K562 (cell line): Measurements from ENCODE around the gene C1QTNF7. TPM values are rescaled to one million over a fixed set of nuclear protein-coding genes. Genes with fewer than 3 reads are reported as not detected.

Experiments used
- ATAC-seq: fragments of 200-7000 bp; cut with Tn5 transposase; 3 replicates; pipeline ENCODE4 v1.9.1; 2020; ENCODE audit warnings: moderate library complexity
- BruUV-seq: library from RNA; stranded (reverse); fragments of 400-500 nt; replicated peaks from 2 replicates; lab custom pipeline; 2021; lab: Mats Ljungman, UMichigan
- CTCF ChIA-PET: fragments of 300-600 bp; formaldehyde crosslinking; extraction: SDS; loops from one replicate; lab custom pipeline; 2021; ENCODE audit warnings: low intra/inter-chr PET ratio; lab: Yijun Ruan, JAX
- POLR2A ChIA-PET: fragments of 300-600, 350-650 bp; sonication (Branson Sonifier 250); formaldehyde crosslinking; extraction: SDS; loops from one replicate; lab custom pipeline; 2021; ENCODE audit warnings: antibody characterized with exemption, inconsistent platforms; lab: Yijun Ruan, JAX
- DNase-seq, 4 experiments: peaks; one replicate each; pipeline versions ENCODE4 v3.0.0 to v3.0.0-alpha.2; 2011 to 2018; ENCODE audit warnings: low spot score in 3 of 4, mixed read lengths in 3 of 4; ENCODE audit errors: extremely low read depth in 1 of 4
- FAIRE-seq: peaks from 2 replicates; lab custom pipeline; 2011; peaks lifted over from hg19 to GRCh38; lab: Jason Lieb, UNC
- H2AFZ ChIP-seq: 2 replicates; pipeline ENCODE4 v1.6.0; 2011; ENCODE audit warnings: low read depth, low read length, control low read depth, inconsistent platforms
- H3K27ac ChIP-seq: fragments of 200-600 bp; 3 replicates; pipeline ENCODE4 v1.8.0; 2011; ENCODE audit warnings: low read depth, mild to moderate bottlenecking, control low read depth, inconsistent platforms, low read length, moderate library complexity, mixed read lengths; ENCODE audit errors: extremely low read depth
- H3K27me3 ChIP-seq, 2 experiments: fragments of 300-600 bp in 1 of 2; 2 replicates in 1 of 2; 3 replicates in 1 of 2; pipeline versions ENCODE4 v1.6.0 to v1.8.0; 2011; ENCODE audit warnings: inconsistent platforms in 2 of 2, low read length in 2 of 2, mild to moderate bottlenecking in 1 of 2, mixed read lengths in 1 of 2, moderate library complexity in 1 of 2; ENCODE audit not compliant: control insufficient read depth in 2 of 2, insufficient read depth in 2 of 2
- H3K36me3 ChIP-seq: fragments of 300-600 bp; 3 replicates; pipeline ENCODE4 v1.8.0; 2011; ENCODE audit warnings: mild to moderate bottlenecking, low read length, inconsistent platforms; ENCODE audit not compliant: control insufficient read depth, insufficient read depth
- H3K4me1 ChIP-seq, 2 experiments: fragments of 200-600 bp in 1 of 2; replicated peaks in 1 of 2; 2 replicates in 1 of 2; 3 replicates in 1 of 2; pipeline versions ENCODE4 v1.5.1 to v1.8.0; 2011; ENCODE audit warnings: inconsistent platforms in 2 of 2, low read length in 2 of 2, mild to moderate bottlenecking in 1 of 2, mixed read lengths in 1 of 2, moderate library complexity in 1 of 2; ENCODE audit not compliant: control insufficient read depth in 2 of 2, insufficient read depth in 2 of 2
- H3K4me2 ChIP-seq: 2 replicates; pipeline ENCODE4 v1.6.1; 2011; ENCODE audit warnings: low read length, control low read depth, inconsistent platforms, mixed read lengths; ENCODE audit not compliant: insufficient read depth
- H3K4me3 ChIP-seq: fragments of 200-600 bp; sonication (generic), shearing (Covaris generic); 2 replicates; pipeline ENCODE4 v1.5.1; 2016; ENCODE audit warnings: control low read depth, inconsistent platforms
- H3K79me2 ChIP-seq: fragments of 200-600 bp; 3 replicates; pipeline ENCODE4 v1.8.0; 2011; ENCODE audit warnings: low read length, inconsistent platforms; ENCODE audit not compliant: control insufficient read depth, insufficient read depth
- H3K9ac ChIP-seq, 2 experiments: 2 replicates each; pipeline versions ENCODE4 v1.6.0 to v1.6.1; 2011; ENCODE audit warnings: low read depth in 2 of 2, low read length in 2 of 2, control low read depth in 1 of 2, inconsistent platforms in 1 of 2, mild to moderate bottlenecking in 1 of 2, mixed read lengths in 1 of 2; ENCODE audit not compliant: insufficient read depth in 1 of 2
- H3K9me1 ChIP-seq: one replicate; pipeline ENCODE4 v1.6.0; 2011; ENCODE audit warnings: inconsistent platforms, mild to moderate bottlenecking, low read length, moderate library complexity; ENCODE audit not compliant: control insufficient read depth, insufficient read depth
- H3K9me3 ChIP-seq: replicated peaks from 2 replicates; pipeline ENCODE4 v1.5.1; 2011; ENCODE audit warnings: low read depth, low read length, inconsistent platforms; ENCODE audit not compliant: control insufficient read depth, insufficient read depth
- H4K20me1 ChIP-seq: replicated peaks from 2 replicates; pipeline ENCODE4 v1.6.1; 2011; ENCODE audit warnings: low read length, inconsistent platforms, mixed read lengths; ENCODE audit not compliant: control insufficient read depth, insufficient read depth
- AFF1 ChIP-seq, 2 experiments: fragments of 450-650 bp; IDR thresholded peaks; 2 replicates each; pipeline ENCODE4 v1.6.1; 2018; ENCODE audit warnings: mild to moderate bottlenecking in 2 of 2, low read depth in 1 of 2; ENCODE audit not compliant: partially characterized antibody in 2 of 2
- ARNT ChIP-seq, 2 experiments: fragments of 450-650 bp; IDR thresholded peaks; 2 replicates each; pipeline ENCODE4 v1.6.1; 2016; ENCODE audit warnings: mild to moderate bottlenecking in 1 of 2
- CEBPZ ChIP-seq: fragments of 150-350 bp; IDR thresholded peaks from 2 replicates; pipeline ENCODE4 v1.6.1; 2014; ENCODE audit warnings: low read depth, mild to moderate bottlenecking, low read length, borderline replicate concordance
- FOXM1 ChIP-seq, 2 experiments: fragments of 450-650 bp in 1 of 2; sonication (generic) in 1 of 2; formaldehyde crosslinking in 1 of 2; IDR thresholded peaks; 2 replicates each; pipeline versions ENCODE4 v1.6.1 to v1.9.0; 2017 to 2022; ENCODE audit warnings: low read depth in 2 of 2, mild to moderate bottlenecking in 2 of 2, missing genetic modification reagents in 1 of 2, moderate library complexity in 1 of 2
- NCOA2 ChIP-seq, 2 experiments: fragments of 450-650 bp; IDR thresholded peaks; 2 replicates each; pipeline ENCODE4 v1.6.1; 2018; ENCODE audit warnings: mild to moderate bottlenecking in 2 of 2, moderate library complexity in 1 of 2; ENCODE audit not compliant: partially characterized antibody in 2 of 2
- RFX5 ChIP-seq: IDR thresholded peaks from 2 replicates; pipeline ENCODE4 v1.6.1; 2011; ENCODE audit warnings: low read depth, mild to moderate bottlenecking, improper control_type of control experiment, low read length
- RUNX1 ChIP-seq: sonication (generic); IDR thresholded peaks from 2 replicates; pipeline ENCODE4 v1.6.1; 2016; ENCODE audit warnings: antibody characterized with exemption, low read depth
- SETDB1 ChIP-seq: IDR thresholded peaks from one replicate; pipeline ENCODE4 v1.6.1; 2012; ENCODE audit warnings: low read length, control low read depth, inconsistent platforms
- SMARCA4 ChIP-seq: fragments of 450-650 bp; IDR thresholded peaks from 2 replicates; pipeline ENCODE4 v1.6.1; 2016
- WGBS: fragments of 100-300 bp; shearing (Covaris generic); methylation state at CpG from one replicate; pipeline ENCODE4 v1.1.6; 2016; ENCODE audit warnings: low coverage, mixed read lengths; ENCODE audit not compliant: insufficient coverage; ENCODE audit errors: missing lambda C conversion rate; 5-methylcytosine and 5-hydroxymethylcytosine counted together
- in situ Hi-C: fragments of 300-500 bp; cut with MboI; formaldehyde crosslinking; loops from 4 replicates; pipeline ENCODE4 v1.15.0; 2018; ENCODE audit warnings: inconsistent platforms, mixed read lengths
- intact Hi-C: fragments of 100-400 bp; cut with micrococcal nuclease; formaldehyde crosslinking; loops from 2 replicates; pipeline ENCODE4 v1.14.2; 2022
- polyA plus RNA-seq, 8 experiments: library from polyadenylated mRNA; depleted of rRNA in 4 of 8; stranded (reverse) in 5 of 8; unstranded in 3 of 8; fragments of >200 nt; fragmentation: Nextera tagmentation in 2 of 8; fragmentation: Illumina TruSeq in 1 of 8; extraction: Ambion mirVana in 2 of 8; extraction: Trizol in 1 of 8; gene quantifications; 2 replicates each; pipeline versions ENCODE4 v1.2.1 to v1.2.3, GENCODE V29; 2011 to 2014; ENCODE audit warnings: inconsistent platforms in 1 of 8, missing spikeins in 1 of 8
- total RNA-seq, 7 experiments: library from RNA; depleted of rRNA in 6 of 7; stranded (reverse); fragments of >200 nt in 6 of 7; fragmentation: Illumina TruSeq in 2 of 7; extraction: Trizol in 2 of 7; gene quantifications; 2 replicates each; pipeline versions ENCODE4 v1.2.1 to v1.2.3, GENCODE V29; 2011 to 2021; ENCODE audit warnings: low replicate concordance in 1 of 7
- TF ChIP-seq, protein P1 (sequence below): fragments of 450-650 bp; IDR thresholded peaks from 2 replicates; pipeline ENCODE4 v1.6.1; 2016; ENCODE audit warnings: low read depth, mild to moderate bottlenecking, moderate library complexity

C1QTNF7 gene
- total and polyA plus RNA-seq, 9 of the 15 experiments (the other 6 are each of a cell fraction or from before 2014, with no cell fraction given): not detected

GRCh38 chr4:15414551-15415091 lies 13.2 kb upstream of the C1QTNF7 start:
- no peaks in the 10 kb centered on the region for H3K36me3 ChIP-seq
- intact Hi-C loops: no loop called here
- no peak for FAIRE-seq
- H3K9me3 ChIP-seq: no peaks in the 10 kb centered on the region
- BruUV-seq: no TSS peak
- CTCF ChIA-PET: no interaction called here
- no peaks in the 10 kb centered on the region for H3K9me1 ChIP-seq
- TF ChIP-seq, protein P1, sequence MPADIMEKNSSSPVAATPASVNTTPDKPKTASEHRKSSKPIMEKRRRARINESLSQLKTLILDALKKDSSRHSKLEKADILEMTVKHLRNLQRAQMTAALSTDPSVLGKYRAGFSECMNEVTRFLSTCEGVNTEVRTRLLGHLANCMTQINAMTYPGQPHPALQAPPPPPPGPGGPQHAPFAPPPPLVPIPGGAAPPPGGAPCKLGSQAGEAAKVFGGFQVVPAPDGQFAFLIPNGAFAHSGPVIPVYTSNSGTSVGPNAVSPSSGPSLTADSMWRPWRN: no peak
- TF ChIP-seq SMARCA4 (no peak), AFF1 (IDR thresholded peaks at IDR 0.05; ENCODE audit: low read depth in 1 of 2, partially characterized antibody in 2 of 2) (no peak), FOXM1 (IDR thresholded peaks at IDR 0.05; ENCODE audit: low read depth) (no peak), FOXM1 (CRISPR knock-in tag; IDR thresholded peaks at IDR 0.05; ENCODE audit: low read depth) (no peak), RUNX1 (no peak), ARNT (IDR thresholded peaks at IDR 0.05) (no peak), CEBPZ (no peak), SETDB1 (no peak), RFX5 (no peak), NCOA2 (IDR thresholded peaks at IDR 0.05; ENCODE audit: partially characterized antibody in 2 of 2) (no peak)
- TF ChIP-seq, all 486 proteins: peak for 0
- POLR2A ChIA-PET: no interaction called here
- no peak for DNase-seq
- Histone ChIP-seq H3K79me2 (no peaks in the 10 kb centered on the region), H4K20me1 (no peaks in the 10 kb centered on the region), H3K27ac (no peak overlapping the region), H3K4me1 (no peaks in the 10 kb centered on the region), H2AFZ (no peak overlapping the region), H3K27me3 (no peaks in the 10 kb centered on the region), H3K9ac (no peak overlapping the region), H3K4me3 (no peak overlapping the region), H3K4me2 (no peak overlapping the region)
- no peak for ATAC-seq
- WGBS: 5% methylated on average over 4 of the region's 4 CpGs
- in situ Hi-C loops: no loop called here
